SU-DHL-6 (cell line): ENCODE measurements around the gene SESN2.

Experiments
- H2AFZ ChIP-seq: fragments of 200-600 bp; sonication (generic); 2 replicates; pipeline ENCODE4 v1.6.1; 2014; ENCODE audit warnings: low read depth, mild to moderate bottlenecking, moderate library complexity, mixed read lengths, antibody characterized with exemption, low read length; ENCODE audit not compliant: severe bottlenecking
- H3F3A ChIP-seq: fragments of 200-600 bp; shearing (Covaris generic); 2 replicates; pipeline ENCODE4 v1.6.0; 2016; ENCODE audit warnings: antibody characterized with exemption, mild to moderate bottlenecking; ENCODE audit not compliant: insufficient read depth
- H3K27ac ChIP-seq: fragments of 200-600 bp; sonication (generic); 2 replicates; pipeline ENCODE4 v1.5.1; 2016; ENCODE audit warnings: low read depth, mild to moderate bottlenecking, low read length, moderate library complexity, mixed read lengths
- H3K27me3 ChIP-seq: fragments of 200-600 bp; sonication (generic), shearing (Covaris generic); 2 replicates; pipeline ENCODE4 v1.6.0; 2014; ENCODE audit warnings: mild to moderate bottlenecking, low read length
- H3K36me3 ChIP-seq: fragments of 200-600 bp; sonication (generic); 2 replicates; pipeline ENCODE4 v1.6.1; 2014; ENCODE audit warnings: mild to moderate bottlenecking, low read length, mixed read lengths
- H3K4me2 ChIP-seq: fragments of 300-600, 200-600 bp; shearing (Covaris generic), sonication (generic); 2 replicates; pipeline ENCODE4 v1.6.0; 2014; ENCODE audit warnings: low read length, low read depth, mild to moderate bottlenecking; ENCODE audit not compliant: poor library complexity, severe bottlenecking
- H3K4me3 ChIP-seq: fragments of 200-600 bp; sonication (generic); 2 replicates; pipeline ENCODE4 v1.5.1; 2014; ENCODE audit warnings: antibody characterized with exemption, low read length, mild to moderate bottlenecking, mixed read lengths; ENCODE audit not compliant: insufficient read depth, poor library complexity, severe bottlenecking
- H3K79me2 ChIP-seq: fragments of 200-600 bp; sonication (generic); 2 replicates; pipeline ENCODE4 v1.6.1; 2014; ENCODE audit warnings: mild to moderate bottlenecking, low read length, moderate library complexity; ENCODE audit not compliant: insufficient read depth
- H3K9ac ChIP-seq: fragments of 200-600 bp; sonication (generic); 2 replicates; pipeline ENCODE4 v1.7.0; 2014; ENCODE audit warnings: mild to moderate bottlenecking, low read length
- H3K9me2 ChIP-seq: fragments of 200-600 bp; sonication (generic); replicated peaks from 2 replicates; pipeline ENCODE4 v1.6.1; 2014; ENCODE audit warnings: low read length; ENCODE audit not compliant: insufficient read depth
- H3K9me3 ChIP-seq: fragments of 200-600 bp; sonication (generic); 2 replicates; pipeline ENCODE4 v1.6.1; 2014; ENCODE audit warnings: low read length, mixed read lengths; ENCODE audit not compliant: insufficient read depth
- H4K20me1 ChIP-seq: fragments of 200-600 bp; sonication (generic); 2 replicates; pipeline ENCODE4 v1.6.1; 2014; ENCODE audit warnings: low read depth, mild to moderate bottlenecking, antibody characterized with exemption, low read length, moderate library complexity, mixed read lengths
- CTCF ChIP-seq: fragments of 200-600 bp; sonication (generic); IDR thresholded peaks from one replicate; pipeline ENCODE4 v1.5.1; 2017; ENCODE audit warnings: antibody characterized with exemption, mild to moderate bottlenecking, low read length, moderate library complexity; ENCODE audit not compliant: insufficient read depth, poor library complexity, severe bottlenecking
- EZH2phosphoT487 ChIP-seq: fragments of 200-600 bp; sonication (generic), shearing (Covaris generic); conservative IDR thresholded peaks from 2 replicates; pipeline ENCODE4 v1.6.1; 2018; ENCODE audit warnings: mild to moderate bottlenecking, antibody characterized with exemption, low read length, moderate library complexity, mixed read lengths

The SESN2 gene

GRCh38 chr1:28308750-28309149, 49.4 kb downstream of the SESN2 start:
- H3K79me2 ChIP-seq = no peaks in the 10 kb centered on the region
- no peaks in the 10 kb centered on the region for H3F3A ChIP-seq
- TF ChIP-seq EZH2phosphoT487 (no peak), CTCF (no peak)
- H3K4me3 ChIP-seq = no peak overlapping the region
- H3K27ac ChIP-seq = no peak overlapping the region
- H3K9me3 ChIP-seq = no peaks in the 10 kb centered on the region
- H3K4me2 ChIP-seq = no peak overlapping the region
- no peaks in the 10 kb centered on the region for H4K20me1 ChIP-seq
- H2AFZ ChIP-seq = no peak overlapping the region
- no peak overlapping the region for H3K9ac ChIP-seq
- no peaks in the 10 kb centered on the region for H3K36me3 ChIP-seq
- no peaks in the 10 kb centered on the region for H3K9me2 ChIP-seq
- no peaks in the 10 kb centered on the region for H3K27me3 ChIP-seq

GRCh38 chr1:28309702-28310101, 50.4 kb downstream of the SESN2 start:
- H3K9me2 ChIP-seq = no peaks in the 10 kb centered on the region
- no peaks in the 10 kb centered on the region for H3K9me3 ChIP-seq
- no peaks in the 10 kb centered on the region for H4K20me1 ChIP-seq
- no peaks in the 10 kb centered on the region for H3F3A ChIP-seq
- no peak overlapping the region for H3K9ac ChIP-seq
- H3K36me3 ChIP-seq = no peaks in the 10 kb centered on the region
- H3K4me3 ChIP-seq = no peak overlapping the region
- H2AFZ ChIP-seq = no peak overlapping the region
- no peak overlapping the region for H3K4me2 ChIP-seq
- no peaks in the 10 kb centered on the region for H3K79me2 ChIP-seq
- H3K27ac ChIP-seq = no peak overlapping the region
- no peaks in the 10 kb centered on the region for H3K27me3 ChIP-seq
- TF ChIP-seq EZH2phosphoT487 (no peak), CTCF (no peak)

GRCh38 chr1:28313702-28314546, 54.6 kb downstream of the SESN2 start:
- H3K27ac ChIP-seq = no peak overlapping the region
- H3K9me2 ChIP-seq = no peaks in the 10 kb centered on the region
- no peak overlapping the region for H3K4me2 ChIP-seq
- no peaks in the 10 kb centered on the region for H3K36me3 ChIP-seq
- TF ChIP-seq EZH2phosphoT487 (no peak), CTCF (no peak)
- H4K20me1 ChIP-seq = no peaks in the 10 kb centered on the region
- H2AFZ ChIP-seq = no peak overlapping the region
- no peaks in the 10 kb centered on the region for H3K9me3 ChIP-seq
- H3K79me2 ChIP-seq = no peaks in the 10 kb centered on the region
- H3K4me3 ChIP-seq = no peak overlapping the region
- H3F3A ChIP-seq = no peaks in the 10 kb centered on the region
- H3K9ac ChIP-seq = no peak overlapping the region
- H3K27me3 ChIP-seq = no peaks in the 10 kb centered on the region
